K562 (cell line): ENCODE measurements around the gene PIN1. TPM values are rescaled to one million over a fixed set of nuclear protein-coding genes. Genes with fewer than 3 reads are reported as not detected.
A peak's percentile ranks its signal among the peaks of the same experiment; 100 is the strongest.

ENCODE experiments used
- ATAC-seq: fragments of 200-7000 bp; cut with Tn5 transposase; 3 replicates; pipeline ENCODE4 v1.9.1; 2020; ENCODE audit warnings: moderate library complexity
- BruUV-seq: library from RNA; stranded (reverse); fragments of 400-500 nt; replicated peaks from 2 replicates; lab custom pipeline; 2021; lab: Mats Ljungman, UMichigan
- CTCF ChIA-PET: fragments of 300-600 bp; formaldehyde crosslinking; extraction: SDS; loops from one replicate; lab custom pipeline; 2021; ENCODE audit warnings: low intra/inter-chr PET ratio; lab: Yijun Ruan, JAX
- POLR2A ChIA-PET: fragments of 300-600, 350-650 bp; sonication (Branson Sonifier 250); formaldehyde crosslinking; extraction: SDS; loops from one replicate; lab custom pipeline; 2021; ENCODE audit warnings: antibody characterized with exemption, inconsistent platforms; lab: Yijun Ruan, JAX
- DNase-seq, 4 experiments: peaks; one replicate each; pipeline versions ENCODE4 v3.0.0 to v3.0.0-alpha.2; 2011 to 2018; ENCODE audit warnings: low spot score in 3 of 4, mixed read lengths in 3 of 4; ENCODE audit errors: extremely low read depth in 1 of 4
- FAIRE-seq: peaks from 2 replicates; lab custom pipeline; 2011; peaks lifted over from hg19 to GRCh38; lab: Jason Lieb, UNC
- H2AFZ ChIP-seq: 2 replicates; pipeline ENCODE4 v1.6.0; 2011; ENCODE audit warnings: low read depth, low read length, control low read depth, inconsistent platforms
- H3K27ac ChIP-seq: fragments of 200-600 bp; 3 replicates; pipeline ENCODE4 v1.8.0; 2011; ENCODE audit warnings: low read depth, mild to moderate bottlenecking, control low read depth, inconsistent platforms, low read length, moderate library complexity, mixed read lengths; ENCODE audit errors: extremely low read depth
- H3K27me3 ChIP-seq, 2 experiments: fragments of 300-600 bp in 1 of 2; 2 replicates in 1 of 2; 3 replicates in 1 of 2; pipeline versions ENCODE4 v1.6.0 to v1.8.0; 2011; ENCODE audit warnings: inconsistent platforms in 2 of 2, low read length in 2 of 2, mild to moderate bottlenecking in 1 of 2, mixed read lengths in 1 of 2, moderate library complexity in 1 of 2; ENCODE audit not compliant: control insufficient read depth in 2 of 2, insufficient read depth in 2 of 2
- H3K36me3 ChIP-seq: fragments of 300-600 bp; 3 replicates; pipeline ENCODE4 v1.8.0; 2011; ENCODE audit warnings: mild to moderate bottlenecking, low read length, inconsistent platforms; ENCODE audit not compliant: control insufficient read depth, insufficient read depth
- H3K4me1 ChIP-seq, 2 experiments: fragments of 200-600 bp in 1 of 2; replicated peaks in 1 of 2; 2 replicates in 1 of 2; 3 replicates in 1 of 2; pipeline versions ENCODE4 v1.5.1 to v1.8.0; 2011; ENCODE audit warnings: inconsistent platforms in 2 of 2, low read length in 2 of 2, mild to moderate bottlenecking in 1 of 2, mixed read lengths in 1 of 2, moderate library complexity in 1 of 2; ENCODE audit not compliant: control insufficient read depth in 2 of 2, insufficient read depth in 2 of 2
- H3K4me2 ChIP-seq: 2 replicates; pipeline ENCODE4 v1.6.1; 2011; ENCODE audit warnings: low read length, control low read depth, inconsistent platforms, mixed read lengths; ENCODE audit not compliant: insufficient read depth
- H3K4me3 ChIP-seq: fragments of 200-600 bp; sonication (generic), shearing (Covaris generic); 2 replicates; pipeline ENCODE4 v1.5.1; 2016; ENCODE audit warnings: control low read depth, inconsistent platforms
- H3K79me2 ChIP-seq: fragments of 200-600 bp; 3 replicates; pipeline ENCODE4 v1.8.0; 2011; ENCODE audit warnings: low read length, inconsistent platforms; ENCODE audit not compliant: control insufficient read depth, insufficient read depth
- H3K9ac ChIP-seq, 2 experiments: 2 replicates each; pipeline versions ENCODE4 v1.6.0 to v1.6.1; 2011; ENCODE audit warnings: low read depth in 2 of 2, low read length in 2 of 2, control low read depth in 1 of 2, inconsistent platforms in 1 of 2, mild to moderate bottlenecking in 1 of 2, mixed read lengths in 1 of 2; ENCODE audit not compliant: insufficient read depth in 1 of 2
- H3K9me1 ChIP-seq: one replicate; pipeline ENCODE4 v1.6.0; 2011; ENCODE audit warnings: inconsistent platforms, mild to moderate bottlenecking, low read length, moderate library complexity; ENCODE audit not compliant: control insufficient read depth, insufficient read depth
- H3K9me3 ChIP-seq: replicated peaks from 2 replicates; pipeline ENCODE4 v1.5.1; 2011; ENCODE audit warnings: low read depth, low read length, inconsistent platforms; ENCODE audit not compliant: control insufficient read depth, insufficient read depth
- H4K20me1 ChIP-seq: replicated peaks from 2 replicates; pipeline ENCODE4 v1.6.1; 2011; ENCODE audit warnings: low read length, inconsistent platforms, mixed read lengths; ENCODE audit not compliant: control insufficient read depth, insufficient read depth
- DPF2 ChIP-seq: fragments of 450-650 bp; IDR thresholded peaks from 2 replicates; pipeline ENCODE4 v1.6.1; 2016
- PHF20 ChIP-seq: fragments of 450-650 bp; IDR thresholded peaks from 2 replicates; pipeline ENCODE4 v1.6.1; 2018; ENCODE audit not compliant: partially characterized antibody
- RBFOX2 ChIP-seq: fragments of 200-400 bp; formaldehyde crosslinking; IDR thresholded peaks from 2 replicates; pipeline ENCODE4 v1.6.1; 2017; ENCODE audit warnings: low read depth, mild to moderate bottlenecking, low read length, moderate library complexity
- ZNF165 ChIP-seq: fragments of 250-450 bp; sonication (Bioruptor Pico); IDR thresholded peaks from 2 replicates; pipeline ENCODE4 v1.4.0; 2020; ENCODE audit warnings: borderline replicate concordance
- WGBS: fragments of 100-300 bp; shearing (Covaris generic); methylation state at CpG from one replicate; pipeline ENCODE4 v1.1.6; 2016; ENCODE audit warnings: low coverage, mixed read lengths; ENCODE audit not compliant: insufficient coverage; ENCODE audit errors: missing lambda C conversion rate; 5-methylcytosine and 5-hydroxymethylcytosine counted together
- in situ Hi-C: fragments of 300-500 bp; cut with MboI; formaldehyde crosslinking; loops from 4 replicates; pipeline ENCODE4 v1.15.0; 2018; ENCODE audit warnings: inconsistent platforms, mixed read lengths
- intact Hi-C: fragments of 100-400 bp; cut with micrococcal nuclease; formaldehyde crosslinking; loops from 2 replicates; pipeline ENCODE4 v1.14.2; 2022
- polyA plus RNA-seq, 8 experiments: library from polyadenylated mRNA; depleted of rRNA in 4 of 8; stranded (reverse) in 5 of 8; unstranded in 3 of 8; fragments of >200 nt; fragmentation: Nextera tagmentation in 2 of 8; fragmentation: Illumina TruSeq in 1 of 8; extraction: Ambion mirVana in 2 of 8; extraction: Trizol in 1 of 8; gene quantifications; 2 replicates each; pipeline versions ENCODE4 v1.2.1 to v1.2.3, GENCODE V29; 2011 to 2014; ENCODE audit warnings: inconsistent platforms in 1 of 8, missing spikeins in 1 of 8
- total RNA-seq, 7 experiments: library from RNA; depleted of rRNA in 6 of 7; stranded (reverse); fragments of >200 nt in 6 of 7; fragmentation: Illumina TruSeq in 2 of 7; extraction: Trizol in 2 of 7; gene quantifications; 2 replicates each; pipeline versions ENCODE4 v1.2.1 to v1.2.3, GENCODE V29; 2011 to 2021; ENCODE audit warnings: low replicate concordance in 1 of 7

PIN1 gene
- total and polyA plus RNA-seq, 9 of the 15 experiments (the other 6 are each of a cell fraction or from before 2014, with no cell fraction given): 1.6 to 178 (median 42.5) TPM

GRCh38 chr19:9838324-9838723 is 3.2 kb downstream of the PIN1 start:
- Histone ChIP-seq H3K4me1 (peaks cover 8 to 26% of the 10 kb centered on the region in 2 experiments; a peak in 3 of 5 replicates), H3K36me3 (peaks cover 60% of the 10 kb centered on the region; the same call in 2 of the 3 replicates), H3K9me1 (peaks cover 2% of the 10 kb centered on the region), H3K79me2 (peaks cover 18% of the 10 kb centered on the region), H2AFZ (no peak overlapping the region), H3K4me3 (no peak overlapping the region), H4K20me1 (no peaks in the 10 kb centered on the region), H3K9ac (peak overlapping the region in 1 of 2 experiments; percentile 58; a peak in 2 of 4 replicates), H3K4me2 (no peak overlapping the region), H3K27ac (no peak overlapping the region), H3K27me3 (no peaks in the 10 kb centered on the region), H3K9me3 (no peaks in the 10 kb centered on the region)
- ChIA-PET CTCF (interaction anchor here (0.7 kb wide), 1 partner anchor 11 kb away, joined by 3 read pairs; the partner anchor contains the start of gene UBL5), POLR2A (no interaction called here)
- ATAC-seq (no peak), DNase-seq (no peak), FAIRE-seq (no peak)
- intact Hi-C loops (no loop called here), in situ Hi-C loops (no loop called here)
- no TSS peak for BruUV-seq
- 94% methylated on average over 14 of the region's 15 CpGs for WGBS
- TF ChIP-seq RBFOX2 (0 out of 2 replicates have a peak, but pooled peaks have one; percentile 19), PHF20 (no peak)

DNA sequence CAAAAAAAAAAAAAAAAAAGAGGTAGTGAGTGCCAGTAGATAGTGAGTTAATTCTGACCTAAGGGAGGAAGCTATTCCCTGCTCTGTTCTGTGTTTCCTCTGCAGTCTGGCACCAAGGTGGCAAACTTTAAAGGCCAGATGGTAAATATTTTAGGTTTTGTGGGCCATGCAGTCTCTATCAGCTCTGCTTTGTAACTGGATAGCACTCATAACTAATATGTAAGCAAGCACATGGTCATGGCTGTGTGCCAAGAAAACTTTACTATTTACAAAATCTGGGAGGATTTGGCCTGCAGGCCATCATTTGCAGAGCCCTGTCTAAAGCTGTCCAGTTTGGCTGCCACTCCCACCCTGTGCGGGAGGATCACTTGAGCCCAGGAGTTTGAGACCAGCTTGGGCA is 4.3 kb downstream of the PIN1 start:
- peaks cover 18% of the 10 kb centered on the region for H3K79me2 ChIP-seq
- peaks cover 8 to 26% of the 10 kb centered on the region in 2 experiments; a peak in 3 of 5 replicates for H3K4me1 ChIP-seq
- ATAC-seq: no peak
- BruUV-seq: no TSS peak
- no peak overlapping the region for H3K4me2 ChIP-seq
- no peaks in the 10 kb centered on the region for H4K20me1 ChIP-seq
- no peak overlapping the region for H3K27ac ChIP-seq
- H3K9me3 ChIP-seq: no peaks in the 10 kb centered on the region
- H3K9me1 ChIP-seq: peaks cover 2% of the 10 kb centered on the region
- H2AFZ ChIP-seq: no peak overlapping the region
- POLR2A ChIA-PET: interaction anchor here (1.4 kb wide), 1 partner anchor 12 kb away, joined by 4 read pairs; the partner anchor contains the start of gene UBL5
- peaks cover 67% of the 10 kb centered on the region; the same call in 2 of the 3 replicates for H3K36me3 ChIP-seq
- CTCF ChIA-PET: no interaction called here
- no peaks in the 10 kb centered on the region for H3K27me3 ChIP-seq
- H3K9ac ChIP-seq: no peak overlapping the region
- FAIRE-seq: no peak
- in situ Hi-C loops (no loop called here), intact Hi-C loops (no loop called here)
- peak in 1 of 4 experiments; percentile 2 for DNase-seq
- WGBS: 92% methylated on average over 1 of the region's 1 CpG
- H3K4me3 ChIP-seq: no peak overlapping the region
- TF ChIP-seq DPF2 (no peak), ZNF165 (CRISPR knock-in tag) (no peak)
